C4-2B (cell line): ENCODE measurements around the gene NBAS.

Experiments used
- H3K27ac ChIP-seq: fragments of 450-650 bp; 2 replicates; pipeline ENCODE4 v1.5.1; 2017
- ZFX ChIP-seq: fragments of 450-650 bp; IDR thresholded peaks from 2 replicates; pipeline ENCODE4 v1.6.1; 2017
- TF ChIP-seq, protein P1 (sequence below): fragments of 450-650 bp; conservative IDR thresholded peaks from 2 replicates; pipeline ENCODE4 v1.5.1; 2017; ENCODE audit warnings: mild to moderate bottlenecking

The NBAS gene

DNA sequence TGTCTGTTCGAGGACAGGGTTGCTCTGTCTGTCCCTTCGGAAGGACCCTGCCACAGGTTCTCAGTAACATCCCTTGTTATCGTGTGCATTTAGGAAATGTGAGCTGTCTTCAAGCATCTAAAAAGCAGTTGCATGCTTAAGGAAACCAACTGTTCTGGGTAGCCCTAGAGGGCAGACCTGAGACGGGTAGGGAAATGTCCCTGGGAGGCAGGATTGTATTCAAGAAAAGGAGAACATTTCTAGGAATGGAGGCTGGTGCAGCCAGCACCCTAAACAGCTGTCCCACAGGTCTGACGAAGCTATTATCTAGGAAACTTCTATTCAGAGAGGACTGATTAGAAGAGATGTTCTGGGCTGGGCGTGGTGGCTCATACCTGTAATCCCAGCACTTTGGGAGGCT lies 414.2 kb downstream of the NBAS start:
- TF ChIP-seq ZFX, result no peak
- TF ChIP-seq, protein P1, sequence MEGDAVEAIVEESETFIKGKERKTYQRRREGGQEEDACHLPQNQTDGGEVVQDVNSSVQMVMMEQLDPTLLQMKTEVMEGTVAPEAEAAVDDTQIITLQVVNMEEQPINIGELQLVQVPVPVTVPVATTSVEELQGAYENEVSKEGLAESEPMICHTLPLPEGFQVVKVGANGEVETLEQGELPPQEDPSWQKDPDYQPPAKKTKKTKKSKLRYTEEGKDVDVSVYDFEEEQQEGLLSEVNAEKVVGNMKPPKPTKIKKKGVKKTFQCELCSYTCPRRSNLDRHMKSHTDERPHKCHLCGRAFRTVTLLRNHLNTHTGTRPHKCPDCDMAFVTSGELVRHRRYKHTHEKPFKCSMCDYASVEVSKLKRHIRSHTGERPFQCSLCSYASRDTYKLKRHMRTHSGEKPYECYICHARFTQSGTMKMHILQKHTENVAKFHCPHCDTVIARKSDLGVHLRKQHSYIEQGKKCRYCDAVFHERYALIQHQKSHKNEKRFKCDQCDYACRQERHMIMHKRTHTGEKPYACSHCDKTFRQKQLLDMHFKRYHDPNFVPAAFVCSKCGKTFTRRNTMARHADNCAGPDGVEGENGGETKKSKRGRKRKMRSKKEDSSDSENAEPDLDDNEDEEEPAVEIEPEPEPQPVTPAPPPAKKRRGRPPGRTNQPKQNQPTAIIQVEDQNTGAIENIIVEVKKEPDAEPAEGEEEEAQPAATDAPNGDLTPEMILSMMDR, result no peak
- no peak overlapping the region for H3K27ac ChIP-seq

DNA sequence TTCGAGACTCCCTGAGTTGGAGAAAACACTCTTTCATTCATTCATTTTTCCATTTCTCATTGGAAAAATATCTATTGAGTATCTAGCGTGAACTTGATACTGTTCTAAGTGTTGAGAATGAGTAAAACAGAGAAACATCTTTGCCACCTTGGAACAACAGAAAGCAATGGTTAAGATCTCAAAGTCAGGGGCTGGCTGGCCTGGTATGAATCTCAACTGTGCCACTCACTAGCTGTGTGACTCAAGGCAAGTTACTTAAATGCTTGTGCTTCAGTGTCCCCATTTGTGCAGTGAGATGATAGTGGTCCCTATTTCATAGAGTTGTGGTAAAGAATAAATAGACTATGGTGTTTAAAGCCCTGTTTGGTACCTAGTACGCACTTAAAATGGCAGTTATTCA lies 415.2 kb downstream of the NBAS start:
- no peak overlapping the region for H3K27ac ChIP-seq
- TF ChIP-seq, protein P1, result no peak
- no peak for TF ChIP-seq ZFX

DNA sequence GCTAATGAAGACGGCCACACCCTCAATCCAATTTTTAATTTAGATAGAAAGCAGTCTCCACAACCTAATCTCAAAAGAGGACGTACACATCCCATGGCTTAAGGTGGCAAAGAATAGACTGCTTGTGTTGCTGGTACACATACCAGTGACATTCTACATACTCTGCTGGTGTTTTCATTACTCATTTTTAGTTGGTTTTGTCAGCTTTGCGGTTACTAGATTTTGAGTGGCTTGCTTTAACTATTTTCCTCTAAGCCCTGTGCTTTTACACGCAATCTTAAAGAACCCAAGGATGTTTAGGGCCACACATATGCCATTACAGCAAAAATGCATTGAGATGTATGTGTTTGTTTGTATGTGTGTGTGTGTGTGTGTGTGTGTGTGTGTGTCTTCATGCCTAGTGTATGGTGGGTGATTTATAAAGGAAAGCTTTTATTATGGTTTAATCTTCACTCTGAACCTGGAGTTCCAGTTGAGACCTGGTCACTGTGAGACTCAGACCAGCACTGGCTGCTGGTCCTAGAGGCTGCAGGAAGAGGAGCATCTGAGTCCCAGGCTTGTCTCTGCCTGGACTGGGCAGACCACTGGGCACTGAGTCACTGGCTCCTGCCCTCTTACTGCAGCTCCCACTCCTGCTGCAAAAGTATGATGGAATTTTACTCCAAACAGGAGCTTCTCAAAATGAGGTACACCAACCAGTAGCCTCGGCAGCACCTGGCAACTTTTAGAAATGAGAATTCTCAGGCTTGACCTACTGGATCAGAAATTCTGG lies 415.9 kb downstream of the NBAS start:
- H3K27ac ChIP-seq, result no peak overlapping the region

DNA sequence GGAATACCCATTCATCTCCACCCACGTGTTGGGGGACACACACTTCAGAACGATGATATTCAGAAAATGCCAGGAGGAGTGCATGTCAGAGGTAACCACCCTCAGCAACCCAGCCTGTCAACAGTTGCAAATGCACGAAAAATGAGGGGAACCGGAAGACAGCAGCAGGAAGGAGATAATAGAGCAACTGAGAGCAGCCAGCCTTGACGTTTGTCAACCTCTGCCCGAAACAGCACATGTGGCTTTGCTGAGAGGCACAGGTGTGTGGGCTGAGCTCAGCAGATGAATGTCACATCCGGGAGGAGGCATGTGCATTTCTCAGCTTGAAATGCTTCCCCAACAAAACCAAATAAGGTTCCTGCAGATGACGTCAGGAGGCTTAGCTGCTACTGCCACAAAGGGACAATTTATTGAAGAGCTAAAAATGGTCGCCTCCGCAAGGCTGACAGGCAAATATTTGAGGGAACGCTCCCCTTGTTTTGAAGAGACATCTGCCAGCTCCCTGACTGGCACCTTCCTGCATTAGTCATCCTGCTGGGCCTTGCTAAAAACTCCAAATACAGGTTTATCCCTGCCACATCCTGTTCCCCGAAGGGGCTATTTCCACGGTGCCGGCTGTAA lies 419.0 kb downstream of the NBAS start:
- H3K27ac ChIP-seq, result no peak overlapping the region

More for the DNA sequence above, 415.9 kb downstream of the NBAS start:
- TF ChIP-seq, protein P1, result no peak
- no peak for TF ChIP-seq ZFX

DNA sequence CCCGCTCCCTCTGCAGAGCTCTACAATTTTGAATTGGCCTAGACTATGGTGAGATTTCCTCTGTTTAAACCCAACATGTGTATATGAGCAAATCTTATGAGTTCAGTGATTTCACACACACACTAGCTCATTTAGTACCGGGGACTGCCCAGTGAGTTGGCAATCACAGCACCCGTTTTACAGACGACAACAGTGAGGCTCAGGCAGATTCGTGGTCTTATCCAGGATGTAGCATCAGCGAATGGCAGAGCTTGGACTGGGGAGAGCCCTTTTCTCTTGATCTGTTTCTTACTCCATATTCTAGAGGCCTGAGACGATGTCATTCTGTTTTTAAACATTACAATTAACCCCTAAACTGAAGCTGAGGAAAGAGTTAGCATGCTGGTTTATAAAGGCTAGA lies 419.9 kb downstream of the NBAS start:
- TF ChIP-seq, protein P1, result no peak
- TF ChIP-seq ZFX, result no peak
- no peak overlapping the region for H3K27ac ChIP-seq

More for the DNA sequence above, 419.0 kb downstream of the NBAS start:
- TF ChIP-seq, protein P1, result no peak
- no peak for TF ChIP-seq ZFX

DNA sequence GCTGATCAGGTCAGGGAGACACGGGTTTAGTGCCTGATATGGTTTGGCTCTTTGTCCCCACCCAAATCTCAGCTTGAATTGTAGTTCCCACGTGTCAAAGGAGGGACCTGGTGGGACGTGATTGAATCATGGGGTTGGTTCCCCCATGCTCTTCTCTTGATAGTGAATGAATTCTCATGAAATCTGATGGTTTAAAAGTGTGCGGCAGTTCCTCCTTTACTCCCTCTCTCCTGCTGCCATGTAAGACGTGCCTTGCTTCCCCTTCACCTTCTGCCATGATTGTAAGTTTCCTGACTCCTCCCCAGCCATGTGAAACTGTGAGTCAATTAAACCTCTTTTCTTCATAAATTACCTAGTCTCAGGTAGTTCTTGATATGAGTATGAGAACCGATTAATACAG lies 424.5 kb downstream of the NBAS start:
- no peak for TF ChIP-seq ZFX
- TF ChIP-seq, protein P1, result no peak
- H3K27ac ChIP-seq, result no peak overlapping the region

DNA sequence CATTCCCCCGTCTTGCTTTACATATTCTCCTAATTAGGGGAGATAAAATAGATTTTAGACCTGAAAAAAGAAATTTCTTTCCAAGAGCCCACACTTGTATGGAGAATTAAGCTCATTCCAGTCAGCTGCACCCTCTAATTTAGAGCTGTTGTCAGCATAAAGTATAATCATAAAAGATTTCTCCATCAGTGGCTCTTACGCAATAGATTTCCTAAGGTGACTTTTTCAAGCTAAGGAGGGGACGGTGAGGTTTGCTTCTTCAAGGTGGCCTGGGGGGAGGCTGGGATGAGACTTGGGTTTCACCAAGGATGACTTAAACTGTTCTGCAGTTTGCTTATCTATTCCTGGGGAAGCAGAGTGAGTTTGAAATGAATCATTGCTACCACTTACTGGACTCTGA lies 426.2 kb downstream of the NBAS start:
- H3K27ac ChIP-seq, result no peak overlapping the region
- TF ChIP-seq ZFX, result no peak
- TF ChIP-seq, protein P1, result no peak
